Stimulated activated CD8-positive, alpha-beta memory T cell treated with anti-CD3 and anti-CD28 coated beads, Interleukin-12 subunit alpha, Interleukin-12 subunit beta, amount 100 ng/mL, for 4 hours (primary cell): ENCODE results near the gene DOK7.
"Not testable (repeated sequence)": the region's sequence is repeated elsewhere in the genome, so short reads cannot be mapped to it uniquely, and the experiment has no call there.

ENCODE experiments used
- DNase-seq: peaks from one replicate; pipeline ENCODE4 v3.0.0-alpha.2; 2020; ENCODE audit warnings: low read depth

Gene DOK7

GRCh38 chr4:3533423-3533820 lies 70.3 kb downstream of the DOK7 start:
- DNase-seq: no peak

DNA sequence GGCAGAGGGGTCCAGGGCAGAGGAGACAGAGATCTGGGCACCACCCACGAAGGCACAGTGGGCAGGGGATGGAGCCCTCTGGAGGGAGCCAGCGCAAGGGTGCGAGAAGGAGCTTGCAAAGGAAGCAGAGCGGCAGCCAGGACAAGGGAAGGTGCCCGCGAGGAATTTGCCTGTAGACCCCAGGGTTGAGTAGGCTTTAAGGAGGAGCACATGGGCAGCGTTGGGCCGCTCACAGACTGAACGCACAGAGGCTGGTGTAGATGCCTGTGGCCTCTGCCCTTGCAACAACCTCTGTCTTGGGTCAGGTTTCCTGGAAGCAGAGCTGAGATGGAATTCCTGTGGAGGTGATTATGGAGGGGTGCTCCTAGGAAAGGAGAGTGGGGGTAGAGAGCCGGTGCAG lies 72.7 kb downstream of the DOK7 start:
- DNase-seq: not testable (repeated sequence)

DNA sequence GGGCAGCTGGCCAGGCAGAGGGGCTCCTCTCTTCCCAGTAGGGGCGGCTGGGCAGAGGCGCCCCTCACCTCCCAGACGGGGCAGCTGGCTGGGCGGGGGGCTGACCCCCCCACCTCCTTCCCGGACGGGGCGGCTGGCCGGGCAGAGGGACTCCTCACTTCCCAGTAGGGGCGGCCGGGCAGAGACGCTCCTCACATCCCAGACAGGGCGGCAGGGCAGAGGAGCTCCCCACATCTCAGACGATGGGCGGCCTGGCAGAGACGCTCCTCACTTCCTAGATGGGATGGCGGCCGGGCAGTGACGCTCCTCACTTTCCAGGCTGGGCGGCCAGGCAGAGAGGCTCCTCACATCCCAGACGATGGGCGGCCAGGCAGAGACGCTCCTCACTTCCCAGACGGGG lies 75.8 kb downstream of the DOK7 start:
- not testable (repeated sequence) for DNase-seq

DNA sequence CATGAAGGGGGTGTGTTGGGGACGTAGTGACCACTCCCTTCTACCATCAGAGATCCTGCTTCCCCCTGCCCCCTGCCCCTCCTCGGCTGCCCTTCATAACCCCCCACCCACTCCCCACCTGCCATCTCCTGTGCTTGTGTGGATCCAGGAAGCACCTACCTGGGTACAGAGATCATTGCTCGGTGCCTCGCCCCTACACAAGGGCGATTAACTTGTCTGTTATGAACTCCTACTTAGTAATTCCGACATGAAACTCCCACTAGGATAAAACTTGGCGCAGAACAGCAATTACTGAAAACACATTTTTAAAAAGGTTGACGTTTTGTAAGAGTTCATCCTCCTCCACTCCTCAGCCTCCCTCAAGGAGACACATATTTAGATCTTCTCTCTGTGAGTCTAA lies 80.3 kb downstream of the DOK7 start:
- not testable (repeated sequence) for DNase-seq
